ENCODE measurements around the gene AURKA.

AURKA gene

DNA sequence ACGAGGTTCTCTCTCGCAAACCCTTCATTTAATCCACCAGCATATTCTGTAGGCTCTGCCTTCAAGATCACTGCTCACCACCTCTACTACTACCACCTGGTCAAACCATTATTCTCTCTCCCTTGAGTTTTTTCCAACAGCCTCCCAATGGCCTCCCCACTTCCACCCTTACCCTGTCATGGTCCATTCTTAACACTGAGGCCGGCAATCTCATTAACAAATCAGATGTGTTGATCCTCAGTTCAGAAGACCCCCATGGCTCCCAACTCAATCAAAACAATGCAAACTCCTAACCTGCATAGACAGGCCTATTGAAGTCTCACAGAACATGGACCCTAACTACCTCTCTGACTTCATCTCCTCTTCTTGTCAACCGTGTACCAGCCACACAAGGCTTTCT is 2.2 kb downstream of the AURKA start:
- DNase-seq (ENCODE audit: low spot score) (no peak), ATAC-seq (ENCODE audit: low read depth) (no peak)
- Histone ChIP-seq H3K36me3 (ENCODE audit: low read depth) (peaks cover 73% of the 10 kb centered on the region), H3K9me3 (ENCODE audit: severe bottlenecking) (no peaks in the 10 kb centered on the region), H3K4me3 (ENCODE audit: severe bottlenecking) (no peak overlapping the region), H3K4me1 (ENCODE audit: insufficient read depth, poor library complexity, severe bottlenecking) (peaks cover 13% of the 10 kb centered on the region), H3K27ac (ENCODE audit: poor library complexity, severe bottlenecking) (no peak overlapping the region), H3K27me3 (ENCODE audit: insufficient read depth, poor library complexity, severe bottlenecking) (no peaks in the 10 kb centered on the region)
- TF ChIP-seq, protein P1, sequence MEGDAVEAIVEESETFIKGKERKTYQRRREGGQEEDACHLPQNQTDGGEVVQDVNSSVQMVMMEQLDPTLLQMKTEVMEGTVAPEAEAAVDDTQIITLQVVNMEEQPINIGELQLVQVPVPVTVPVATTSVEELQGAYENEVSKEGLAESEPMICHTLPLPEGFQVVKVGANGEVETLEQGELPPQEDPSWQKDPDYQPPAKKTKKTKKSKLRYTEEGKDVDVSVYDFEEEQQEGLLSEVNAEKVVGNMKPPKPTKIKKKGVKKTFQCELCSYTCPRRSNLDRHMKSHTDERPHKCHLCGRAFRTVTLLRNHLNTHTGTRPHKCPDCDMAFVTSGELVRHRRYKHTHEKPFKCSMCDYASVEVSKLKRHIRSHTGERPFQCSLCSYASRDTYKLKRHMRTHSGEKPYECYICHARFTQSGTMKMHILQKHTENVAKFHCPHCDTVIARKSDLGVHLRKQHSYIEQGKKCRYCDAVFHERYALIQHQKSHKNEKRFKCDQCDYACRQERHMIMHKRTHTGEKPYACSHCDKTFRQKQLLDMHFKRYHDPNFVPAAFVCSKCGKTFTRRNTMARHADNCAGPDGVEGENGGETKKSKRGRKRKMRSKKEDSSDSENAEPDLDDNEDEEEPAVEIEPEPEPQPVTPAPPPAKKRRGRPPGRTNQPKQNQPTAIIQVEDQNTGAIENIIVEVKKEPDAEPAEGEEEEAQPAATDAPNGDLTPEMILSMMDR (IDR thresholded peaks at IDR 0.05; ENCODE audit: poor library complexity, severe bottlenecking): no peak

DNA sequence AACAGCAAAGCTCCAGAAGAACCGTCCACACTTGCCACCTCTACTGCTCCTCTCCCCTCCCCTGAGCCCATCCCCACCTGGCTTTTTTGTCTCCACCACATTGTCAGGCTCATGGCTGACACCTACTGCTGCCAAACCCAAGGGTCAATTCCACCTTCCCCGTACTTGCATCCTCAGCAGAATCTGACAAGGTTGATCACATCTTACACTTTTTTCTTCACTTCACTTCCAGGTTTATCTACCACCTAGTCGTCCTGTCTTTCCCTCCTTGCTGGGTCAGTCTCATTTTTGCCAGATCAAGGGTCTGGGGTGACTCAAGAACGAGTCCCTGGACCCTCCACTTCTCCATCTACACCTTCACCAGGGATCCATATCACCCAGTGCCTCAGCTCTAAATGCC is 3.1 kb downstream of the AURKA start:
- H3K36me3 ChIP-seq (ENCODE audit: low read depth): peaks cover 73% of the 10 kb centered on the region
- peaks cover 10% of the 10 kb centered on the region for H3K4me1 ChIP-seq (ENCODE audit: insufficient read depth, poor library complexity, severe bottlenecking)
- H3K27ac ChIP-seq (ENCODE audit: poor library complexity, severe bottlenecking): no peak overlapping the region
- TF ChIP-seq, protein P1 (IDR thresholded peaks at IDR 0.05; ENCODE audit: poor library complexity, severe bottlenecking): no peak
- no peaks in the 10 kb centered on the region for H3K9me3 ChIP-seq (ENCODE audit: severe bottlenecking)
- DNase-seq (ENCODE audit: low spot score) (no peak), ATAC-seq (ENCODE audit: low read depth) (no peak)
- no peak overlapping the region for H3K4me3 ChIP-seq (ENCODE audit: severe bottlenecking)
- no peaks in the 10 kb centered on the region for H3K27me3 ChIP-seq (ENCODE audit: insufficient read depth, poor library complexity, severe bottlenecking)

DNA sequence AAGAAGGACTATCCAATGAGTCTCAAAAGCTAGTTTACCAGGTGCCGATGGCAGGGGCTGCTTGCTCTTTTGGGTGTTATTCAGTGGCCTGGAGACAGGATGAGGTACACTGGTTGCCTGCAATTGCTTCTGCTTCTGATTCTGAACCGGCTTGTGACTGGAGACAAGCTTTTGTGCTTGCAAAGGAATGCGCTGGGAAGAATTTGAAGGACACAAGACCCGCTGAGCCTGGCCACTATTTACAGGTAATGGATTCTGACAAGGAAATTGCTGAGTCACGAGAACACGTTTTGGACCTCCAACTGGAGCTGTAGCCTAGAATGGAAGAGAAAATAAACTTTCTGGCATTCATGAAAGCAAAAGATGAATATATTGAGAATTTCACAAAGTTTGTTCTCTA is 5.8 kb downstream of the AURKA start:
- ATAC-seq (ENCODE audit: low read depth) (no peak), DNase-seq (ENCODE audit: low spot score) (no peak)
- no peaks in the 10 kb centered on the region for H3K27me3 ChIP-seq (ENCODE audit: insufficient read depth, poor library complexity, severe bottlenecking)
- TF ChIP-seq, protein P1 (IDR thresholded peaks at IDR 0.05; ENCODE audit: poor library complexity, severe bottlenecking): no peak
- no peak overlapping the region for H3K4me3 ChIP-seq (ENCODE audit: severe bottlenecking)
- no peak overlapping the region for H3K27ac ChIP-seq (ENCODE audit: poor library complexity, severe bottlenecking)
- H3K9me3 ChIP-seq (ENCODE audit: severe bottlenecking): no peaks in the 10 kb centered on the region
- peaks cover 6% of the 10 kb centered on the region for H3K4me1 ChIP-seq (ENCODE audit: insufficient read depth, poor library complexity, severe bottlenecking)
- peaks cover 98% of the 10 kb centered on the region for H3K36me3 ChIP-seq (ENCODE audit: low read depth)

DNA sequence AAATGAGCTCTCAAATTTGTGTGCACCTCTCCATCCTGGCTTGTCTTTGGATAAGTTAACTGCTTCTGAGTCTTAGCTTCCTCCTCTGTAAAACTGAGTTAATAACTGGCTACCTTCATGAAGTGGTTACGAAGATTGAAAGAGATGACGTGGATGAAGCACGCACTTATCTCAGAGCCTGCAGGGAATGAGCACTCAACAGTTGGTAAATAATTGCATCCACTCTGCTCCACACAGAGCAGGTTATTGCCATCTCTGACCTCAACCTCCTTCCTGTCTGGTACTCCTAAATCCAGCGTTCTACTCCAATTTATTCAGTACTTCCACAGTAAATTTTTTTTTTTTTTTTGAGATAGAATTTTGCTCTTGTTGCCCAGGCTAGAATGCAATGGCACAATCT is 6.9 kb downstream of the AURKA start:
- TF ChIP-seq, protein P1 (IDR thresholded peaks at IDR 0.05; ENCODE audit: poor library complexity, severe bottlenecking): no peak
- Histone ChIP-seq H3K4me3 (ENCODE audit: severe bottlenecking) (no peak overlapping the region), H3K27me3 (ENCODE audit: insufficient read depth, poor library complexity, severe bottlenecking) (no peaks in the 10 kb centered on the region), H3K4me1 (ENCODE audit: insufficient read depth, poor library complexity, severe bottlenecking) (no peaks in the 10 kb centered on the region), H3K27ac (ENCODE audit: poor library complexity, severe bottlenecking) (no peak overlapping the region), H3K36me3 (ENCODE audit: low read depth) (peaks cover 100% of the 10 kb centered on the region), H3K9me3 (ENCODE audit: severe bottlenecking) (no peaks in the 10 kb centered on the region)
- DNase-seq (ENCODE audit: low spot score): no peak
- ATAC-seq (ENCODE audit: low read depth): no peak

DNA sequence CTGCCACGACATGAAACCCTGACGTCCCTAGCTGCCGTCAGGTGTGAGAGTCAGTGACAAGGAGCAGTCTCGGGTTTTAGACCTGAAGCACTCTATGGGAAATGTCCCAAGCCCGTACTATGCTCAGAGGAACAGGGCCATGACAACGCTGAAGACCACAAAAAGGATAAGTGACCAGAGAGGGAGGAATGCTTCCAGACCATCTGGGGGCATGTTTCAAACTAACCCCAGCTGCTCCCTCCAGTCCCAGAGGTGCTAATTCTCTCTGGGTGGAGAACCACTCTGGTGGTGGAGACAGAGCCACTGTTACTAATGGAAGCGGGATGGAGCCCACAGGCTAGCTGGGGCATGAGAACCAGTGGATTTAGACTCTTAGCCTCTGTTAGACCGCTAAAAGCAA is 8.7 kb downstream of the AURKA start:
- no peak overlapping the region for H3K27ac ChIP-seq (ENCODE audit: poor library complexity, severe bottlenecking)
- H3K27me3 ChIP-seq (ENCODE audit: insufficient read depth, poor library complexity, severe bottlenecking): no peaks in the 10 kb centered on the region
- H3K36me3 ChIP-seq (ENCODE audit: low read depth): peaks cover 97% of the 10 kb centered on the region
- no peak overlapping the region for H3K4me3 ChIP-seq (ENCODE audit: severe bottlenecking)
- ATAC-seq (ENCODE audit: low read depth) (no peak; the same call in 2 of the 3 replicates), DNase-seq (ENCODE audit: low spot score) (no peak)
- H3K9me3 ChIP-seq (ENCODE audit: severe bottlenecking): no peaks in the 10 kb centered on the region
- TF ChIP-seq, protein P1 (IDR thresholded peaks at IDR 0.05; ENCODE audit: poor library complexity, severe bottlenecking): no peak
- H3K4me1 ChIP-seq (ENCODE audit: insufficient read depth, poor library complexity, severe bottlenecking): no peaks in the 10 kb centered on the region

All from RWPE2 (cell line).